Liver (tissue), 9 donors: Measurements from ENCODE around the gene NR1D1. TPM values are rescaled to one million over a fixed set of nuclear protein-coding genes. Genes with fewer than 3 reads are reported as not detected.

Experiments
- DNase-seq: peaks from one replicate; pipeline ENCODE4 v3.0.0-alpha.2; 2017; ENCODE audit warnings: low spot score
- H3K27ac ChIP-seq, 2 donors: one replicate each; pipeline ENCODE4 v1.7.0; 2013; ENCODE audit warnings: inconsistent platforms in 2 of 2, low read length in 2 of 2, control low read depth in 1 of 2, low read depth in 1 of 2, mild to moderate bottlenecking in 1 of 2
- H3K27me3 ChIP-seq, 4 donors: one replicate each; pipeline versions ENCODE4 v1.6.1 to v1.7.0; 2013; ENCODE audit warnings: low read length in 3 of 4, inconsistent platforms in 1 of 4, mild to moderate bottlenecking in 1 of 4, moderate library complexity in 1 of 4; ENCODE audit not compliant: control insufficient read depth in 4 of 4, insufficient read depth in 4 of 4
- H3K36me3 ChIP-seq, 4 donors: one replicate each; pipeline versions ENCODE4 v1.6.1 to v1.7.0; 2013; ENCODE audit warnings: low read length in 3 of 4, mild to moderate bottlenecking in 3 of 4, low read depth in 1 of 4, moderate library complexity in 1 of 4; ENCODE audit not compliant: control insufficient read depth in 4 of 4, insufficient read depth in 3 of 4
- H3K4me1 ChIP-seq, 4 donors: one replicate each; pipeline versions ENCODE4 v1.6.1 to v1.7.0; 2013; ENCODE audit warnings: low read length in 3 of 4, mild to moderate bottlenecking in 3 of 4, moderate library complexity in 1 of 4; ENCODE audit not compliant: control insufficient read depth in 4 of 4, insufficient read depth in 4 of 4
- H3K4me3 ChIP-seq, 3 donors: one replicate each; pipeline versions ENCODE4 v1.6.1 to v1.7.0; 2013; ENCODE audit warnings: low read length in 3 of 3, control low read depth in 1 of 3, low read depth in 1 of 3, mild to moderate bottlenecking in 1 of 3
- H3K9ac ChIP-seq, 2 donors: one replicate each; pipeline ENCODE4 v1.7.0; 2013; ENCODE audit warnings: low read length in 2 of 2, mild to moderate bottlenecking in 2 of 2, moderate library complexity in 2 of 2, control low read depth in 1 of 2, low read depth in 1 of 2
- H3K9me3 ChIP-seq, 4 donors: one replicate each; pipeline versions ENCODE4 v1.6.1 to v1.7.0; 2013; ENCODE audit warnings: low read length in 3 of 4; ENCODE audit not compliant: control insufficient read depth in 4 of 4
- ATF3 ChIP-seq: IDR thresholded peaks from 2 replicates; pipeline ENCODE4 v1.6.1; 2016; ENCODE audit warnings: antibody characterized with exemption
- CTCF ChIP-seq: fragments of 150-350 bp; IDR thresholded peaks from 2 replicates; pipeline ENCODE4 v1.5.1; 2017; ENCODE audit warnings: improper control_type of control experiment, low read depth, low read length; ENCODE audit not compliant: missing input control
- EGR1 ChIP-seq, 2 donors: IDR thresholded peaks; 2 replicates each; pipeline ENCODE4 v1.6.1; 2016 to 2018; ENCODE audit warnings: antibody characterized with exemption in 2 of 2, low read depth in 2 of 2
- FOXA1 ChIP-seq: IDR thresholded peaks from 2 replicates; pipeline ENCODE4 v1.6.1; 2016; ENCODE audit warnings: antibody characterized with exemption
- FOXA2 ChIP-seq: IDR thresholded peaks from 2 replicates; pipeline ENCODE4 v1.6.1; 2016; ENCODE audit warnings: antibody characterized with exemption
- GABPA ChIP-seq, 2 donors: IDR thresholded peaks in 1 of 2; conservative IDR thresholded peaks in 1 of 2; 2 replicates each; pipeline ENCODE4 v1.6.1; 2016; ENCODE audit warnings: antibody characterized with exemption in 2 of 2, mild to moderate bottlenecking in 1 of 2, moderate library complexity in 1 of 2
- HNF4A ChIP-seq, 2 donors: conservative IDR thresholded peaks; 2 replicates each; pipeline ENCODE4 v1.6.1; 2016; ENCODE audit warnings: antibody characterized with exemption in 2 of 2, mild to moderate bottlenecking in 2 of 2
- HNF4G ChIP-seq: IDR thresholded peaks from 2 replicates; pipeline ENCODE4 v1.6.1; 2016; ENCODE audit warnings: antibody characterized with exemption
- JUND ChIP-seq, 2 donors: IDR thresholded peaks; 2 replicates each; pipeline ENCODE4 v1.6.1; 2016; ENCODE audit warnings: antibody characterized with exemption in 2 of 2
- MAX ChIP-seq: IDR thresholded peaks from 2 replicates; pipeline ENCODE4 v1.6.1; 2016; ENCODE audit warnings: antibody characterized with exemption
- NR2F2 ChIP-seq: IDR thresholded peaks from 2 replicates; pipeline ENCODE4 v1.6.1; 2016; ENCODE audit warnings: antibody characterized with exemption
- RAD21 ChIP-seq, 2 donors: IDR thresholded peaks; 2 replicates each; pipeline ENCODE4 v1.6.1; 2016; ENCODE audit warnings: antibody characterized with exemption in 2 of 2, mild to moderate bottlenecking in 2 of 2
- REST ChIP-seq: IDR thresholded peaks from 2 replicates; pipeline ENCODE4 v1.6.1; 2016; ENCODE audit warnings: antibody characterized with exemption, mild to moderate bottlenecking
- RXRA ChIP-seq, 2 donors: IDR thresholded peaks; 2 replicates each; pipeline ENCODE4 v1.6.1; 2017 to 2018; ENCODE audit warnings: antibody characterized with exemption in 2 of 2, mild to moderate bottlenecking in 1 of 2
- SP1 ChIP-seq: IDR thresholded peaks from 2 replicates; pipeline ENCODE4 v1.6.1; 2018; ENCODE audit warnings: antibody characterized with exemption, mild to moderate bottlenecking
- TAF1 ChIP-seq: conservative IDR thresholded peaks from 2 replicates; pipeline ENCODE4 v1.6.1; 2016; ENCODE audit warnings: antibody characterized with exemption, mild to moderate bottlenecking
- YY1 ChIP-seq: IDR thresholded peaks from 2 replicates; pipeline ENCODE4 v1.6.1; 2016; ENCODE audit warnings: antibody characterized with exemption, mild to moderate bottlenecking
- ZBTB33 ChIP-seq: IDR thresholded peaks from 2 replicates; pipeline ENCODE4 v1.6.1; 2016; ENCODE audit warnings: antibody characterized with exemption
- WGBS: extraction: QIAGEN DNeasy Blood & Tissue Kit; methylation state at CpG from one replicate; pipeline ENCODE4 v1.1.7; 2013; 5-methylcytosine and 5-hydroxymethylcytosine counted together
- polyA plus RNA-seq, 2 donors: library from polyadenylated mRNA; stranded (reverse) in 1 of 2; unstranded in 1 of 2; fragments of 200-250 nt in 1 of 2; fragments of >200 nt in 1 of 2; fragmentation: Nextera tagmentation in 1 of 2; extraction: Ambion mirVana in 1 of 2; gene quantifications; one replicate each; pipeline versions ENCODE4 v1.2.1 to v1.2.3, GENCODE V29; 2013 to 2015
- total RNA-seq, 2 donors: library from RNA; depleted of rRNA; stranded (reverse); fragments of >200 nt; gene quantifications; one replicate each; pipeline ENCODE4 v1.2.3, GENCODE V29; 2014
- donor health status: healthy.
- donor health status: healthy.
- donor health status: healthy.
- donor health status: healthy.
- donor health status: healthy.

Gene NR1D1
- total and polyA plus RNA-seq, 4 donors: 0.84 to 13.7 (median 5.6) TPM

- H3K9me3 ChIP-seq: no peaks in the 10 kb centered on the region
- 23% methylated on average over 9 of the region's 9 CpGs for WGBS
- peak overlapping the region; percentile 39 to 64 (median 50) for H3K4me3 ChIP-seq
- peak overlapping the region; percentile 98 to 99 for H3K27ac ChIP-seq
- H3K27me3 ChIP-seq: no peaks in the 10 kb centered on the region
- H3K4me1 ChIP-seq: peaks cover 24 to 72% (median 54%) of the 10 kb centered on the region in 4 donors
- peak overlapping the region; percentile 67 to 90 for H3K9ac ChIP-seq
- peak; percentile 60 for DNase-seq
- TF ChIP-seq ATF3 (no peak), MAX (peak; percentile 97), HNF4A (conservative IDR thresholded peaks at IDR 0.05) (peak; percentile 98), RAD21 (IDR thresholded peaks at IDR 0.05) (peak; percentile 48 to 67), FOXA2 (peak; percentile 71), FOXA1 (peak; percentile 60), SP1 (peak; percentile 97), NR2F2 (no peak), REST (peak; percentile 86), HNF4G (peak; percentile 97), GABPA (IDR thresholded peaks at IDR 0.05 in 1 of 2, conservative IDR thresholded peaks at IDR 0.05 in 1 of 2) (peak in 1 of 2 donors; percentile 53), CTCF (no peak), EGR1 (IDR thresholded peaks at IDR 0.05; ENCODE audit: low read depth in 2 of 2) (peak; percentile 47 to 91), TAF1 (no peak), ZBTB33 (peak; percentile 86), JUND (IDR thresholded peaks at IDR 0.05) (peak; percentile 82 to 92), YY1 (peak; percentile 81), RXRA (IDR thresholded peaks at IDR 0.05) (peak; percentile 93 to 95)
- H3K36me3 ChIP-seq: peaks cover 12 to 29% (median 21%) of the 10 kb centered on the region in 4 donors
These were observed 2.2 kb downstream of the NR1D1 start for GRCh38 chr17:40097931-40098845.
